DMS 273 (cell line): ENCODE measurements around the gene DPM2.

Experiments
- DNase-seq: peaks from one replicate; lab custom pipeline; 2025; ENCODE audit not compliant: unreplicated experiment; lab: John Stamatoyannopoulos, UW

DPM2 gene

DNA sequence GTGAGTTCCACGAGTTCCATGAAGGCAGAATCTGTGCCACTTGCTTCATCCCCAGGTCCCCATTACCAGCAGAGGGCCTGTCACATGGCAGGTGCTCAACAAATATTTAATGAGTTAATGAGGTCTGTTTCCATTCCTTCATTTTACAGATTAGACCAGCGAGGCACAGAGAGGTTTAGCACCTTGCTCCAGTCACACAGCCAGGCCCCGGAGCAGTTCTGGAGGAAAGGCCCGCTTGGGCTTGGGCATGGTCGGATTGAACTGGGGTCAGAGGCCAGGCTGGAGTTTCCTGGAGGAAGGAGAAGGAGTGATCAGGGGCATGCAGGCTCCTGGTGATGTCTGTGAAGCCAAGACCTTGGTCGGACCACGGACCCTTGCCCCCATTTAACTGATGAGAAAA lies 16.9 kb downstream of the DPM2 start:
- no peak for DNase-seq

DNA sequence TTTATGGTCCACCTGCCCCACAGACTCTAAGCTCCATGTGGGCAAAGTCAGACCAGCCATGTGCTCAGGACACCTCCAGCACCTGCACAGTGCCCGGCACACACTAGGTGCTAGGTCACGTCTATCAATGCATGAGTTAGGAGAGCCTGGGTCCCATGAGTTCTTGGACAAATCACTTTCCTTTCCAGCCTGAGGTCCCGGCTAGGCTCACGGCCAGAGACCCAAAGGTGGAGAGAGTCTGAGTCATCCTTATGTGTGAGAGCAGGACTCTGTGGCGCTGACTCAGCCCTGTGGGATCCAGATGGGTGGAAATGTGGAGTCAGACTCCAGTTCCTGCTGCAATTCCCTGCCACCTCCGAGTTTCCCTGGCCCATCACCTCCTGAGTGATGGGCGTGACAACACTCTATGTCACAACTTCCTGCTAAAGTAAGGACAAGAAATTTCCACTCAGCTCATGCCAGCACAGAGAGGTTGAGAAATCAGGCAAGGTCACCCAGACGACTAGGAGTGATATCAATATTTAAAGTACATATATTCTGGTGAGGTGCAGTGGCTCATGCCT lies 18.3 kb downstream of the DPM2 start:
- peak; percentile 63 for DNase-seq

GRCh38 chr9:127918183-127919107 lies 19.2 kb downstream of the DPM2 start:
- peak; percentile 54 for DNase-seq

- DNase-seq, result no peak
Measured at GRCh38 chr9:127917603-127918002, 20.1 kb downstream of the DPM2 start.

GRCh38 chr9:127916720-127917581 lies 20.7 kb downstream of the DPM2 start, which contains the start of gene ST6GALNAC4:
Gene ST6GALNAC4 (minus strand): TSS chr9:127917041. CDS start chr9:127916419, 622 bp downstream.
- peak; percentile 95 for DNase-seq

DNA sequence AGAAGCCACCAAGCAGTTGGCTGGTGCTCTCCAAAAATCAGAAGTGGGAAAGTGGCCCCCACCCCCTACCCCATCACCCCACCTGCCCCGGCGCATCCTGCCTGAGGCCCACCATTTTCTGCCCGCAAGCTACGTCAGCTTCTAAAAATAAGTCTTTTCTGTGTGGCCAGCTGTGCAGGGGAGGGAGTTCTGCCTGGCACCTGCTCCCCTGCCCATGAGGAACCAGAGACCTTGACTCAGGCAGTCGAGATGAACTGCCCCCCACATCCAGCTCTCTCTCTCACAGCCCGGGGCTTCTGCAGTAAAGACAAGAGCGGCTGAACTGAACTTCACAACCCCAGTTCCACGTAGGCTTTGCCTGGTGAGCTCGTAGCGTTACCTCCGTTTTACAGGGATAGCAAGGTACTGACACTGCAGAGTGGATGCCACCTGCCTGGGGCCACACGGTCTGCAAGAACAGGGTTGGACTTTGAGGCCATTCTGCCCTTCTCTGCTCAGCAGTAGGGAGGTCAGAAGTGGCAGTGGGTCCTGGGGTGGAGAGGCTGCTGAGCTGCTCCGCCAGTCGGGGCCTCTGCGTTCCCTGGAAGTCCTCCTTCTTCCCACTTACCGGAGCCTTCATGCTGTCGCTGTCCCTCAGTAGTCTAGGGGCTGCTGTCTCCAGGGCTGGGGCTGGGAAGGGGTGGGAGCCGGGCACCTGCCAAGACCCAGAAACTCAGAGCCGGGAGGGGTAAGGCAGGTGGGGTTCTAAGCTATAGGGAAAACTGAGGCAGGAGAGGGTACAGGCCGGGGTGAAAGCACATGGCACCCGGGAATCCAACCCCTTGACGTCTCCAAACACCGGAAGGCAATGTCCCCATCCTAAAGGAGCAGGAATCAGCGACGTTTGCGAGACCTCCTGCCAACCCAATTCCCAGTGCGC lies 21.6 kb downstream of the DPM2 start:
- DNase-seq, result peak; percentile 84

GRCh38 chr9:127915325-127915752 lies 22.3 kb downstream of the DPM2 start:
- DNase-seq, result peak; percentile 72

DNA sequence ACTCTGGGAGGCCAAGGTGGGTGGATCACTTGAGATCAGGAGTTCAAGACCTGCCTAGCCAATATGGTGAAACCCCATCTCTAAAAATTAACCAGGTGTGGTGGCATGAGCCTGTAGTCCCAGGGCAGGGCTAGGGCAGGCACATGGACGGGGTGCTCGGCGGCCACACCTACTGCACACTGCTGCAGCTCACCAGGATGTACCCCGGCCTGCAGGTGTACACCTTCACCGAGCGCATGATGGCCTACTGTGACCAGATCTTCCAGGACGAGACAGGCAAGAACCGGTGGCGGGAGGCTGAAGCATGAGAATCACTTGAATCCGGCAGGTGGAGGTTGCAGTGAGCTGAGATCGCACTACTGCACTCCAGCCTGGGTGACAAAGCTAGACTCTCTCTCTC lies 24.0 kb downstream of the DPM2 start:
- DNase-seq, result no peak

DNA sequence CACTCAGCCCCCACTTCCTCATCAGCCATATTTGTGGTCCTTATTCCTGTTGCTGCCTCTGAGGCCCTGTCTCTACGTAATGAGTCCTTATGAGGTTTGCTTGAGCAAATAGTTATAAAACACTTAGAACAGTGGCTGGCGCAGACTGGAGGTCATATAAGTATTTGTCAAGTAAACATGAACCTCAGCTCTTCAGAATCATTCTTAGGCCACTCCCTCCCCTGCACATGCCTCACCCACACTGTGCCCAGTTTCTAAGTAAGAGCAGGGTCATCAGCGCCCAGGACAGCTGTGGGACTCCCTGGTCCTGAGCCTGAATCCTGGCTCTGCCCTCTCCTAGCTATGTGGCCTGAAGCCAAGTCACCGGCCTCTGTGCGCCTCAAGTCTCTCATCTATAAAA lies 24.8 kb downstream of the DPM2 start:
- no peak for DNase-seq

DNA sequence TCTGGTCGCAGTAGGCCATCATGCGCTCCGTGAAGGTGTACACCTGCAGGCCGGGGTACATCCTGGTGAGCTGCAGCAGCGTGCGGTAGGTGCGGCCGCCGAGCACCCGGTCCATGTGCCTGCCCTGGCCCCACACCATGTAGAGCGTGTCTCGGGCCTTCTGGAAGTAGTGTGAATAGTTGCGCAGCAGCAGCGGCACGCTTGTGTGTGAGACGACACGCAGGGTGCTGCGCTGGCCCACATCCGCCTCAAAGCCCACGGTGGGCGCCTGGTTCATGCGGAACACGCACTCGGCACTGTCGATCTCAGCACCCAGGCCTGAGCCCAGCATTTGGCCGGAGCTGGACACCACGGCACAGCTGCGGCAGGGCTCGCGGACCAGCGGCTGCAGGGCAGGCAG lies 25.4 kb downstream of the DPM2 start:
- DNase-seq, result no peak

- peak; percentile 76 for DNase-seq
Measured at GRCh38 chr9:127910613-127911205, 26.9 kb downstream of the DPM2 start.

- DNase-seq, result no peak
Measured at GRCh38 chr9:127909839-127910273, 27.8 kb downstream of the DPM2 start.

DNA sequence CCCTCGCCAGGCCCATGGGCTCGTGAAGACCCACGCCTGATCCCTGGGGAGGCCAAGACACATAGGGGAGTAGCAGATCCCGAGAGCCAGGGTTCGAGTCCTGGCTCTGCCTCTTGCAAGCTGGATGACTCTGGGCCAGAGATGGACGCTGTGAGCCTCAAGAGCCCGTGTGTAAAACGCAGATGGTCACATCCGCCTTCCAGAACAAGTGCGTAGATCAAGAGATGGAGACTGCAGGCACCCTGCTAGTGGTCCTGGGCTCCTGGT lies 29.1 kb downstream of the DPM2 start:
- no peak for DNase-seq

DNA sequence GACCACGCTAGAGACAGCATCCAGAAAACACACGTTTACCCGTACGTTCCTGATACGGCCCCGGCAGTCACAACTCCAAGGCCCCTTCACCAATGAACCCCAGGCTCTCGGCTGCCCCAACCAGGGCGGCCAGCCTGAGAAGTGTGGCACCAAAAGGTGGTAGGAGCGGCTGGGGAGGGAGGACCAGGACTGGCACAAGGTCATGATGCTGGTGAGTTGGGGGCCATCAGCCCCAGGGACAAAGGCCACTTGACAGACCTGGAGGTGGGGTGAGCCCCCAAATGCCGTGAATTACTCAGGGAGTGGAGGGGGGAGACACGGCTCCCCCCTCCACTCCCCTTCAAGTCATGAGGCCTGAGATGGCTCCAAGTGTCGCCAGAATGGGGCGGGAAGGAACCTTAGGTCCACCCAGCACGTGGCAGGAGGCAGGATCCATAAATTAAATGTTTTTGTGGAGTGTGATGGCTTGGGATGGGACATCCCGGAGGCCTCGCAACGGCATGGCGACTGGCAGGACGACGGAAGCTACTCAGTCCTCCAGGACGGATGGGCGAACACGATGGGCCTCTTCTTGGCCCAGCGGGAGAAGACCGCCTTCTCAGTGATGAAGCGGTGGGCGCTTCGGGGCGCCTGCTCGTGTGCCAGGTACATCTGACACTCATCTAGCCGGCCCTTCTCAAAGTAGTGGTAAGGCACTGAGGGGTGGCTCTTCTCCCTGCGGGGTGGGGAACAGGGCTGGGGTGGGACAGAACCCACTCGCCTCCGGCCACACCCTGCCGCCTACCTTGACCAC lies 29.6 kb downstream of the DPM2 start:
- DNase-seq, result no peak

DNA sequence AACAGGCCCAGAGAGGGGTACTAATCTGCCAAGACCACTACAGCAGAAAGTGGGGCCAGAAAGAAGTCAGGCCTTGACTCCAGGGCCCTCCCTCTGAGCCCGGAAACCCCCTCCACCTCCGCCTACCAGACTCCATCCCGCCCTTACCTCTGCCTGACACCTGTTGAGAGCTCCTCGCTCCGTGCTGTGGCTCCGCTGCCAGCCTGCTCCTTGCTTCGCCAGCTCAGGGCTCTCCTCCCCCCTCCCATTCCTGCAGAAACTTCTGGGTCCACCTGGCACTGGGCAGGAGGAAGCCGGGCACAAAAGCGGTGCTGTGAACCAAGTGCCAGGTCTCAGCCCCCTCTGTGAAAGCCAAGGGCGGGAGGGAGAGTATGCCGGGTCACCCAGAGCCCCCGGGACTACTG lies 31.9 kb downstream of the DPM2 start:
- DNase-seq, result no peak

DNA sequence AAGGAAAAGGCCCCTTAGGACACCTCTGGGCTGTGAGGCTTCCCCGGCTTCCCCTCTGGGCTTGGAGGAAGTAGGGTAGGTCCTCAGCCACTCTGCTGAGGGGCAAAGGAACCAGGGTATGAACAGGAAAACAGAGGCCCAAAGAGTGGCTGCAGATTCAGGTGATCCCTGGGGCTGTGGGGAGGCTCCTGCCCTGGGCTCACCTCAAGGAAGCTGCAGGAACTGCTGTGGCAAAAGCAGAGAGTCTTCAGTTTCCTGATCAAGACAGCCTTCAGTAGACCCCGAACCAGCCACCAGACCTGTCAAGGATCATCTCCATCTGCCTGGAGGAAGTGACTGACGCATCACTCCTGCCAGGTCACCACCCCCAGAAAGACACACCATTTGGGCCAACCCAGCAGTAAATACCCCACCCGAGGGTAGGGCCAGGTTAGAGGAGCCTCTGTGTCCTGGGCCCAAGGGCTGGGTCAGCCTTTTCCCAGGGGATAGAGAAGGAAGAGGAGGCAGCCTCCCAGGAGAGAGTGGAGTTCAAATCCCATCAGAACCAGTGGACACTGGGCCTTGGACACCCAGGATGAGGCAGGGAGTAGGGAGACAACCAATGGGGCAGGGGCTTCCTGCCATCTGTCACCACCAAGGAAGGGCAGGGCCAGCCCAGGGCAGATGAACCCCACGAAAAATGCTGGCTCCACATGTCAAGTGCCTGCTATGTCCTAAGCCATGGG lies 32.5 kb downstream of the DPM2 start:
- no peak for DNase-seq

GRCh38 chr9:127904561-127905003 lies 33.1 kb downstream of the DPM2 start:
- peak; percentile 43 for DNase-seq

DNA sequence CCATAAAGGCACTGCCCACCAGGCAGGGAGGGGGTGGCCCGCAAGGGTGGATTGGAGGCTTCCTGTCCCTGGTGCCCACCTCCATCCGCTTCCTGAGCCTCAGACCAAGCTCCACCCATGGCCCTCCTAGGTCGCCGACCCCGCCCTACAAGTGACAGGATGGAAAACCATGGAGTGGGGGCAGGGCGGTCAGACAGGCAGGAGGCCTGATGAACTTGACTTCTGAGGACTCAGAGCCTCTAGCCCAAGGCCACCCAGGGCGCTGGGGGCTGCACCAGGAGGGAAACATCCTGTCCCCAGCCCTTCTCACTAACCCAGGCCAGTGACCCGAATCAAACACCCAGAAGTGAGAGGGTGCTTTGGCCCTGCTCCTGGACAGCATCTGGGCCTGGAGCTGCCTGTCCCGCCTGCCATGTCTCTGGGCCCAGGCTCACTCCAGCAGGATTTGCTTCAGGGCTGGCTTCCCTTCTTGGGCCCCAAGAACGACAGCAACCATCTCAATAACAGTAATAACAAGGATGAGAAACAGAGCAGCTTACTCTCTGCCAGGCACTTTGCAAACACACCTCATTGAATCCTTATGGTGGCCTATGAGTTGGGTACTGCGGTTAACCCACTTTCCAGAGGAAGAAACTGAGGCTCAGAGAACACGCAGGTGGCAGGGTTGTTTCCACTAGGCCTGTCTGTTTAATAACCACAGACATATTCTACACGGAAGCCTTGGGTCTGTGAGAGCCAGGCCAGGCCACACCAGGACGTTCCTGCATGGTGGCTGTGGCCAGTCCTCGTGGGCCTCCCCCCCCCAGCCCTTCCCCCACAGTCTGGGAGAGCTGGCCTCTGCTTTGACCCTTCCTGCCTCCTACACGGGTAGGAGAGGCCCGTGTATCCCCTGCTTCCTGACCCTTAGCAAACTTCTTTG lies 33.8 kb downstream of the DPM2 start:
- DNase-seq, result no peak
